Measurements from ENCODE around the gene REEP1. TPM values are rescaled to one million over a fixed set of nuclear protein-coding genes. Genes with fewer than 3 reads are reported as not detected.

Gene REEP1
- polyA plus RNA-seq, 2 of the 4 experiments (the other 2 are of a cell fraction): 0.30 to 0.45 TPM

DNA sequence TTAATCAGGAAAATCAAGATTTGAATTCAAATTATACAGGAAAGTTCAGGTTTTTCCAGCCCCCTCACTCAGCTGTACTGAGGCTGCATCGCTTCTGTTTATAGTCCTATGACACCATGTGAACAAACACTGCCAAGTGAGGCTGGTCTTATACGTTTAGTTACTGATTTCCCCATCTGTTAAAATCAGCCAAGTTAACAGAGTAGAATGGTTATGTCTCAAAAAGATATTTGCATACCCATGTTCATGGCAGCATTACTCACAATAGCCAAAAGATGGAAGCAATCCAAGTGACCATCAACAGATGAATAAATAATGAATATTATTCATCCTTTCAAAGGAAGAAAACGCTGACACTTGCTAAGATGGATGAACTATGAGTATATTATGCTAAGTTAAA lies 43.8 kb downstream of the REEP1 start:
- POLR2A ChIA-PET: interaction anchor here (0.6 kb wide), 1 partner anchor 44 kb away, joined by 3 read pairs; no protein-coding TSS in a partner anchor
- no peak for TF ChIP-seq NPAS2 (CRISPR knock-in tag; IDR thresholded peaks at IDR 0.05; ENCODE audit: borderline replicate concordance)
- no peak for TF ChIP-seq CHD4 (IDR thresholded peaks at IDR 0.05; ENCODE audit: borderline replicate concordance)
- TF ChIP-seq, protein P1, sequence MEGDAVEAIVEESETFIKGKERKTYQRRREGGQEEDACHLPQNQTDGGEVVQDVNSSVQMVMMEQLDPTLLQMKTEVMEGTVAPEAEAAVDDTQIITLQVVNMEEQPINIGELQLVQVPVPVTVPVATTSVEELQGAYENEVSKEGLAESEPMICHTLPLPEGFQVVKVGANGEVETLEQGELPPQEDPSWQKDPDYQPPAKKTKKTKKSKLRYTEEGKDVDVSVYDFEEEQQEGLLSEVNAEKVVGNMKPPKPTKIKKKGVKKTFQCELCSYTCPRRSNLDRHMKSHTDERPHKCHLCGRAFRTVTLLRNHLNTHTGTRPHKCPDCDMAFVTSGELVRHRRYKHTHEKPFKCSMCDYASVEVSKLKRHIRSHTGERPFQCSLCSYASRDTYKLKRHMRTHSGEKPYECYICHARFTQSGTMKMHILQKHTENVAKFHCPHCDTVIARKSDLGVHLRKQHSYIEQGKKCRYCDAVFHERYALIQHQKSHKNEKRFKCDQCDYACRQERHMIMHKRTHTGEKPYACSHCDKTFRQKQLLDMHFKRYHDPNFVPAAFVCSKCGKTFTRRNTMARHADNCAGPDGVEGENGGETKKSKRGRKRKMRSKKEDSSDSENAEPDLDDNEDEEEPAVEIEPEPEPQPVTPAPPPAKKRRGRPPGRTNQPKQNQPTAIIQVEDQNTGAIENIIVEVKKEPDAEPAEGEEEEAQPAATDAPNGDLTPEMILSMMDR (IDR thresholded peaks at IDR 0.05): no peak
- TF ChIP-seq SMC3 (IDR thresholded peaks at IDR 0.05): no peak
- no peaks in the 10 kb centered on the region for H3K4me1 ChIP-seq
- ATAC-seq: no peak
- H3K4me2 ChIP-seq: no peak overlapping the region
- CTCF ChIA-PET: no interaction called here
- no peak for DNase-seq (ENCODE audit: low read depth in 1 of 2, low spot score in 1 of 2)
- H3K4me3 ChIP-seq: no peak overlapping the region
- no peak for FAIRE-seq
- H3K9me3 ChIP-seq: no peaks in the 10 kb centered on the region
- H3K27ac ChIP-seq: no peak overlapping the region
- WGBS (ENCODE audit: missing lambda C conversion rate): 12% methylated on average over 3 of the region's 3 CpGs

DNA sequence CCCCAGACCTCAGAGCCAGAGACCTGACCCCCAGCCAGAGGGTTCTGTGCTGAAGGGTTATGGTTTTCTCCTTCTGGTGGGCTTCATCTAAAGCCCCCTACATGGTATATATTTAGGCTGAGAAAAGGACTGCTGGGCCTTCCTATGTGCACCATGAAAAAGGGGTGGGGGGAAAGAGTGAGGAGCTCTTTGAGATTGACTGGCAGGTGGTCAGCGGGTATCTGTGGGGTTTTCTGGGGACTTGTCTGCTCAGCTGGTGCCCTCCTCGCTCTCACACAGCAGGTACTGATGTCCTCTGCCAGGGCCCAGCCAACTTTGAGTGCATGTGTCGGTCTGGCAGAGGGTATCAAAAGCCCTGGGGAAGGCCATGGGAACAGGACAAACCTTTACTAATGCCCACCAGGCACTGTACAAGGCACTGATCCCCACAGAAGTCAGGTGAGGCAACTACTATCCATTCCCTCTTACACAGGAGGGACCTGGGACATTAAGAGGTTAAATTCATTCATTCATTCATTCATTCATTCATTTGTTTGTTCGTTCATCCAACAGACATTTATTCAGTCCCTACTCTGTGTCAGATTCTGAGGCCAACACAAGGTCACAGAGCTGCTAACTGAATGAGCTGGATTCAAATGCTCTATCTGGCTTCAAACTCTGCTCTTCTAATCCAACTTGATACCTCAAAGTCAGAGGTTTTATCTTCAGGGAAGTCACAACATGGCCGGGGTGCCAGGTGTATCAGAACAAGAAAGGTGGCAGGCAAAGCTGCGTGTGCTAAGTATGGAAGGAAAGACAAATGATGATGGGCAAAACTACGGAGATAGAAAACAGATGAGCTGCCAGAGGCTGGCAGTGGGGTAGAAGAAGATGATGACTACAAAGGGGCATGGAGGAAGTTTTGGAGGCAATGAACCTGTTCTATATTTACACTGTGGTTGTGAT lies 44.6 kb downstream of the REEP1 start:
- ChIA-PET POLR2A (no interaction called here), CTCF (interaction anchor here (0.5 to 0.9 kb wide), 2 partner anchors 19 to 55 kb away, joined by 3 read pairs; no protein-coding TSS in a partner anchor)
- Histone ChIP-seq H3K27ac (no peak overlapping the region), H3K4me2 (no peak overlapping the region), H3K4me1 (no peaks in the 10 kb centered on the region), H3K4me3 (no peak overlapping the region), H3K9me3 (no peaks in the 10 kb centered on the region)
- no peak for FAIRE-seq
- WGBS (ENCODE audit: missing lambda C conversion rate): 27% methylated on average over 7 of the region's 7 CpGs
- TF ChIP-seq RNF2 (IDR thresholded peaks at IDR 0.05; ENCODE audit: borderline replicate concordance, low read depth) (no peak), RAD21 (conservative IDR thresholded peaks at IDR 0.05 in 1 of 2, IDR thresholded peaks at IDR 0.05 in 1 of 2) (no peak), CHD4 (IDR thresholded peaks at IDR 0.05; ENCODE audit: borderline replicate concordance) (no peak), MAZ (IDR thresholded peaks at IDR 0.05; ENCODE audit: borderline replicate concordance, low read depth, low read length) (no peak), KDM1A (IDR thresholded peaks at IDR 0.05; ENCODE audit: low read depth) (no peak), RFX5 (IDR thresholded peaks at IDR 0.05) (no peak), MYC (IDR thresholded peaks at IDR 0.05; ENCODE audit: borderline replicate concordance, low read length) (no peak), EHMT2 (IDR thresholded peaks at IDR 0.05; ENCODE audit: low read depth) (no peak), NR3C1 (IDR thresholded peaks at IDR 0.05) (no peak), TP53 (CRISPR knock-in tag; IDR thresholded peaks at IDR 0.05) (no peak), FOXS1 (CRISPR knock-in tag; IDR thresholded peaks at IDR 0.05) (no peak), CBX8 (IDR thresholded peaks at IDR 0.05) (no peak), RCOR1 (IDR thresholded peaks at IDR 0.05; ENCODE audit: low read depth, low read length) (no peak), KDM5A (IDR thresholded peaks at IDR 0.05) (no peak)
- TF ChIP-seq, protein P2, sequence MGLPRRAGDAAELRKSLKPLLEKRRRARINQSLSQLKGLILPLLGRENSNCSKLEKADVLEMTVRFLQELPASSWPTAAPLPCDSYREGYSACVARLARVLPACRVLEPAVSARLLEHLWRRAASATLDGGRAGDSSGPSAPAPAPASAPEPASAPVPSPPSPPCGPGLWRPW (IDR thresholded peaks at IDR 0.05): no peak
- TF ChIP-seq, protein P1 (IDR thresholded peaks at IDR 0.05): no peak
- TF ChIP-seq, protein P3, sequence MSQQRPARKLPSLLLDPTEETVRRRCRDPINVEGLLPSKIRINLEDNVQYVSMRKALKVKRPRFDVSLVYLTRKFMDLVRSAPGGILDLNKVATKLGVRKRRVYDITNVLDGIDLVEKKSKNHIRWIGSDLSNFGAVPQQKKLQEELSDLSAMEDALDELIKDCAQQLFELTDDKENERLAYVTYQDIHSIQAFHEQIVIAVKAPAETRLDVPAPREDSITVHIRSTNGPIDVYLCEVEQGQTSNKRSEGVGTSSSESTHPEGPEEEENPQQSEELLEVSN (IDR thresholded peaks at IDR 0.05; ENCODE audit: borderline replicate concordance, low read depth): no peak
- TF ChIP-seq, protein P4, sequence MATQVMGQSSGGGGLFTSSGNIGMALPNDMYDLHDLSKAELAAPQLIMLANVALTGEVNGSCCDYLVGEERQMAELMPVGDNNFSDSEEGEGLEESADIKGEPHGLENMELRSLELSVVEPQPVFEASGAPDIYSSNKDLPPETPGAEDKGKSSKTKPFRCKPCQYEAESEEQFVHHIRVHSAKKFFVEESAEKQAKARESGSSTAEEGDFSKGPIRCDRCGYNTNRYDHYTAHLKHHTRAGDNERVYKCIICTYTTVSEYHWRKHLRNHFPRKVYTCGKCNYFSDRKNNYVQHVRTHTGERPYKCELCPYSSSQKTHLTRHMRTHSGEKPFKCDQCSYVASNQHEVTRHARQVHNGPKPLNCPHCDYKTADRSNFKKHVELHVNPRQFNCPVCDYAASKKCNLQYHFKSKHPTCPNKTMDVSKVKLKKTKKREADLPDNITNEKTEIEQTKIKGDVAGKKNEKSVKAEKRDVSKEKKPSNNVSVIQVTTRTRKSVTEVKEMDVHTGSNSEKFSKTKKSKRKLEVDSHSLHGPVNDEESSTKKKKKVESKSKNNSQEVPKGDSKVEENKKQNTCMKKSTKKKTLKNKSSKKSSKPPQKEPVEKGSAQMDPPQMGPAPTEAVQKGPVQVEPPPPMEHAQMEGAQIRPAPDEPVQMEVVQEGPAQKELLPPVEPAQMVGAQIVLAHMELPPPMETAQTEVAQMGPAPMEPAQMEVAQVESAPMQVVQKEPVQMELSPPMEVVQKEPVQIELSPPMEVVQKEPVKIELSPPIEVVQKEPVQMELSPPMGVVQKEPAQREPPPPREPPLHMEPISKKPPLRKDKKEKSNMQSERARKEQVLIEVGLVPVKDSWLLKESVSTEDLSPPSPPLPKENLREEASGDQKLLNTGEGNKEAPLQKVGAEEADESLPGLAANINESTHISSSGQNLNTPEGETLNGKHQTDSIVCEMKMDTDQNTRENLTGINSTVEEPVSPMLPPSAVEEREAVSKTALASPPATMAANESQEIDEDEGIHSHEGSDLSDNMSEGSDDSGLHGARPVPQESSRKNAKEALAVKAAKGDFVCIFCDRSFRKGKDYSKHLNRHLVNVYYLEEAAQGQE (IDR thresholded peaks at IDR 0.05): no peak
- ATAC-seq: no peak
- DNase-seq (ENCODE audit: low read depth in 1 of 2, low spot score in 1 of 2): no peak
